Loucy (cell line): ENCODE measurements around the gene MAP4K1.

ENCODE experiments used
- CTCF ChIP-seq: fragments of 200-600 bp; sonication (generic); conservative IDR thresholded peaks from 2 replicates; pipeline ENCODE4 v1.5.1; 2014; ENCODE audit warnings: mild to moderate bottlenecking, antibody characterized with exemption, low read length
- EZH2phosphoT487 ChIP-seq: fragments of 200-600 bp; IDR thresholded peaks from 2 replicates; pipeline ENCODE4 v1.6.1; 2018; ENCODE audit warnings: antibody characterized with exemption, mild to moderate bottlenecking, moderate library complexity, borderline replicate concordance

GRCh38 chr19:38599722-38600121 lies 18.0 kb downstream of the MAP4K1 start:
- no peak for TF ChIP-seq CTCF
- no peak for TF ChIP-seq EZH2phosphoT487
